ENCODE results near the gene RPRM.
A peak's percentile ranks its signal among the peaks of the same experiment; 100 is the strongest.
"Not testable (repeated sequence)": the region's sequence is repeated elsewhere in the genome, so short reads cannot be mapped to it uniquely, and the experiment has no call there.

RPRM gene

GRCh38 chr2:153478289-153479261 lies at the start of gene RPRM:
Gene RPRM, minus strand, starts transcription at chr2:153478762. Its CDS starts 197 bp downstream, at chr2:153478565.
- ATAC-seq, result peak; percentile 75 to 82

- ATAC-seq, result no peak
Observed at GRCh38 chr2:153519257-153519875, 40.8 kb upstream of the RPRM start.

GRCh38 chr2:153512331-153512730 lies 33.8 kb upstream of the RPRM start:
- no peak for ATAC-seq

- no peak for ATAC-seq
Observed at GRCh38 chr2:153510996-153511395, 32.4 kb upstream of the RPRM start.

GRCh38 chr2:153509133-153509532 lies 30.6 kb upstream of the RPRM start:
- ATAC-seq, result no peak

GRCh38 chr2:153506499-153506898 lies 27.9 kb upstream of the RPRM start:
- ATAC-seq, result not testable (repeated sequence)

GRCh38 chr2:153499439-153499838 lies 20.9 kb upstream of the RPRM start:
- no peak for ATAC-seq

GRCh38 chr2:153497938-153498629 lies 19.5 kb upstream of the RPRM start:
- ATAC-seq, result no peak

GRCh38 chr2:153495725-153496124 lies 17.2 kb upstream of the RPRM start:
- ATAC-seq, result no peak

GRCh38 chr2:153488072-153488471 lies 9.5 kb upstream of the RPRM start:
- no peak for ATAC-seq

GRCh38 chr2:153487448-153487847 lies 8.9 kb upstream of the RPRM start:
- no peak for ATAC-seq

GRCh38 chr2:153479573-153479972 lies 1.0 kb upstream of the RPRM start:
- no peak for ATAC-seq

- ATAC-seq, result no peak
Observed at GRCh38 chr2:153477636-153478288, 800 bp downstream of the RPRM start.

GRCh38 chr2:153476816-153477635 lies 1.5 kb downstream of the RPRM start:
- no peak for ATAC-seq

GRCh38 chr2:153476491-153476815 lies 2.1 kb downstream of the RPRM start:
- ATAC-seq, result no peak

- no peak for ATAC-seq
Observed at GRCh38 chr2:153474876-153475435, 3.6 kb downstream of the RPRM start.

GRCh38 chr2:153474407-153474806 lies 4.2 kb downstream of the RPRM start:
- ATAC-seq, result no peak

- no peak for ATAC-seq
Observed at GRCh38 chr2:153470867-153471266, 7.7 kb downstream of the RPRM start.

GRCh38 chr2:153464395-153464794 lies 14.2 kb downstream of the RPRM start:
- no peak for ATAC-seq

GRCh38 chr2:153462338-153462859 lies 16.2 kb downstream of the RPRM start:
- ATAC-seq, result no peak

GRCh38 chr2:153461453-153461852 lies 17.1 kb downstream of the RPRM start:
- no peak for ATAC-seq
